HepG2 (cell line): ENCODE data around the gene MAD2L2. TPM values are rescaled to one million over a fixed set of nuclear protein-coding genes. Genes with fewer than 3 reads are reported as not detected.
A peak's percentile ranks its signal among the peaks of the same experiment; 100 is the strongest.

Source experiments
- ATAC-seq: fragments of 200-7000 bp; cut with Tn5 transposase; 3 replicates; pipeline ENCODE4 v1.9.1; 2020; ENCODE audit warnings: mild to moderate bottlenecking, moderate library complexity
- BruUV-seq: library from RNA; stranded (reverse); fragments of 400-500 nt; replicated peaks from 2 replicates; lab custom pipeline; 2021; lab: Mats Ljungman, UMichigan
- CTCF ChIA-PET: fragments of 300-600 bp; formaldehyde crosslinking; extraction: SDS; loops from one replicate; lab custom pipeline; 2021; ENCODE audit warnings: low total read pairs, inconsistent platforms, low intra/inter-chr PET ratio; lab: Yijun Ruan, JAX
- POLR2A ChIA-PET: fragments of 350-600 bp; sonication (Branson Sonifier 250); formaldehyde crosslinking; loops from one replicate; lab custom pipeline; 2020; ENCODE audit warnings: antibody characterized with exemption, inconsistent platforms; lab: Yijun Ruan, JAX
- DNase-seq: peaks from one replicate; pipeline ENCODE4 v3.0.0-alpha.2; 2015; ENCODE audit warnings: low spot score
- FAIRE-seq: peaks from 3 replicates; lab custom pipeline; 2011; peaks lifted over from hg19 to GRCh38; lab: Jason Lieb, UNC
- H2AFZ ChIP-seq: one replicate; pipeline ENCODE4 v1.6.1; 2011; ENCODE audit warnings: low read length, inconsistent platforms
- H3K27ac ChIP-seq: fragments of 300-600 bp; 3 replicates; pipeline ENCODE4 v1.8.0; 2011; ENCODE audit warnings: mixed run types, mild to moderate bottlenecking, mixed read lengths, low read length, inconsistent platforms; ENCODE audit not compliant: insufficient read depth; ENCODE audit errors: extremely low read length
- H3K27me3 ChIP-seq, 2 experiments: fragments of 200-600 bp in 1 of 2; 2 replicates in 1 of 2; 3 replicates in 1 of 2; pipeline versions ENCODE4 v1.6.0 to v1.8.0; 2011; ENCODE audit warnings: low read length in 2 of 2, mild to moderate bottlenecking in 2 of 2, moderate library complexity in 2 of 2, inconsistent platforms in 1 of 2; ENCODE audit not compliant: insufficient read depth in 2 of 2, control insufficient read depth in 1 of 2
- H3K36me3 ChIP-seq, 2 experiments: fragments of 200-600 bp in 1 of 2; replicated peaks in 1 of 2; 2 replicates in 1 of 2; 3 replicates in 1 of 2; pipeline versions ENCODE4 v1.5.1 to v1.8.0; 2011; ENCODE audit warnings: low read length in 2 of 2, inconsistent platforms in 1 of 2; ENCODE audit not compliant: insufficient read depth in 2 of 2, control insufficient read depth in 1 of 2
- H3K4me1 ChIP-seq: 2 replicates; pipeline ENCODE4 v1.5.1; 2012; ENCODE audit warnings: low read length, inconsistent platforms; ENCODE audit not compliant: insufficient read depth
- H3K4me2 ChIP-seq: 2 replicates; pipeline ENCODE4 v1.6.0; 2011; ENCODE audit warnings: low read depth, low read length, inconsistent platforms
- H3K4me3 ChIP-seq, 3 experiments: fragments of 200-600 bp in 1 of 3; sonication (generic), shearing (Covaris generic) in 1 of 3; replicated peaks in 1 of 3; 2 replicates each; pipeline ENCODE4 v1.5.1; 2011 to 2016; ENCODE audit warnings: low read length in 3 of 3, inconsistent platforms in 2 of 3, low read depth in 2 of 3, mild to moderate bottlenecking in 2 of 3, control low read depth in 1 of 3, mixed read lengths in 1 of 3; ENCODE audit not compliant: insufficient read depth in 1 of 3
- H3K79me2 ChIP-seq: one replicate; pipeline ENCODE4 v1.6.1; 2011; ENCODE audit warnings: low read length, inconsistent platforms; ENCODE audit not compliant: insufficient read depth
- H3K9ac ChIP-seq: 2 replicates; pipeline ENCODE4 v1.6.0; 2011; ENCODE audit warnings: mild to moderate bottlenecking, low read depth, low read length, inconsistent platforms; ENCODE audit not compliant: insufficient read depth
- H3K9me3 ChIP-seq: 2 replicates; pipeline ENCODE4 v1.5.1; 2012; ENCODE audit warnings: mild to moderate bottlenecking, low read length
- H4K20me1 ChIP-seq: 2 replicates; pipeline ENCODE4 v1.6.0; 2011; ENCODE audit warnings: inconsistent platforms, mild to moderate bottlenecking, low read length, moderate library complexity; ENCODE audit not compliant: insufficient read depth
- ELF4 ChIP-seq: sonication (generic); formaldehyde crosslinking; IDR thresholded peaks from 2 replicates; pipeline ENCODE4 v1.5.0; 2020; ENCODE audit warnings: missing genetic modification reagents, mild to moderate bottlenecking, moderate library complexity, borderline replicate concordance
- HNRNPL ChIP-seq: fragments of 200-400 bp; formaldehyde crosslinking; IDR thresholded peaks from 2 replicates; pipeline ENCODE4 v1.6.1; 2017; ENCODE audit warnings: mild to moderate bottlenecking, low read depth, low read length
- MTA1 ChIP-seq: sonication (generic); formaldehyde crosslinking; IDR thresholded peaks from 2 replicates; pipeline ENCODE4 v1.4.0; 2020; ENCODE audit warnings: missing genetic modification reagents, mild to moderate bottlenecking, borderline replicate concordance
- NFYB ChIP-seq: sonication (generic); formaldehyde crosslinking; IDR thresholded peaks from 2 replicates; pipeline ENCODE4 v1.4.0; 2020; ENCODE audit warnings: missing genetic modification reagents
- ZMYM4 ChIP-seq: sonication (generic); formaldehyde crosslinking; IDR thresholded peaks from 2 replicates; pipeline ENCODE4 v1.8.1; 2023; ENCODE audit warnings: mild to moderate bottlenecking, missing genetic modification reagents
- ZNF878 ChIP-seq: sonication (generic); formaldehyde crosslinking; IDR thresholded peaks from 2 replicates; pipeline ENCODE4 v1.8.1; 2023; ENCODE audit warnings: mild to moderate bottlenecking, missing genetic modification reagents, moderate library complexity
- WGBS: methylation state at CpG from one replicate; pipeline ENCODE4 v1.1.6; 2017; ENCODE audit warnings: low lambda C conversion rate; 5-methylcytosine and 5-hydroxymethylcytosine counted together
- in situ Hi-C: cut with HindIII; loops from 2 replicates; pipeline ENCODE4 v1.10.0; 2017; ENCODE audit warnings: low pct_unique_long_range_greater_than_20kb; ENCODE audit not compliant: extremely low pct_ligation_motif_present
- intact Hi-C: fragments of 100-400 bp; cut with micrococcal nuclease; formaldehyde crosslinking; loops from one replicate; pipeline ENCODE4 v1.10.0; 2022; ENCODE audit not compliant: unreplicated experiment
- polyA plus RNA-seq, 8 experiments: library from polyadenylated mRNA; depleted of rRNA in 3 of 8; stranded (reverse) in 7 of 8; unstranded in 1 of 8; fragments of >200 nt; fragmentation: Illumina TruSeq in 4 of 8; extraction: Trizol in 4 of 8; gene quantifications; 2 replicates each; pipeline versions ENCODE4 v1.2.1 to v1.2.3, GENCODE V29; 2011 to 2016; ENCODE audit warnings: low read depth in 4 of 8, missing spikeins in 1 of 8, mixed read lengths in 1 of 8; ENCODE audit not compliant: insufficient read depth in 1 of 8
- total RNA-seq, 5 experiments: library from RNA; depleted of rRNA; stranded (reverse); fragments of >200 nt; fragmentation: Illumina TruSeq; extraction: Trizol; gene quantifications; 2 replicates each; pipeline ENCODE4 v1.2.3, GENCODE V29; 2016; ENCODE audit warnings: low read depth in 1 of 5
- TF ChIP-seq, protein P1 (sequence below): sonication (generic); formaldehyde crosslinking; IDR thresholded peaks from 2 replicates; pipeline ENCODE4 v1.5.0; 2020; ENCODE audit warnings: missing genetic modification reagents

The MAD2L2 gene
- total and polyA plus RNA-seq, 2 of the 13 experiments (the other 11 are each of a cell fraction or from before 2014, with no cell fraction given) = 51.8 to 53.8 TPM

DNA sequence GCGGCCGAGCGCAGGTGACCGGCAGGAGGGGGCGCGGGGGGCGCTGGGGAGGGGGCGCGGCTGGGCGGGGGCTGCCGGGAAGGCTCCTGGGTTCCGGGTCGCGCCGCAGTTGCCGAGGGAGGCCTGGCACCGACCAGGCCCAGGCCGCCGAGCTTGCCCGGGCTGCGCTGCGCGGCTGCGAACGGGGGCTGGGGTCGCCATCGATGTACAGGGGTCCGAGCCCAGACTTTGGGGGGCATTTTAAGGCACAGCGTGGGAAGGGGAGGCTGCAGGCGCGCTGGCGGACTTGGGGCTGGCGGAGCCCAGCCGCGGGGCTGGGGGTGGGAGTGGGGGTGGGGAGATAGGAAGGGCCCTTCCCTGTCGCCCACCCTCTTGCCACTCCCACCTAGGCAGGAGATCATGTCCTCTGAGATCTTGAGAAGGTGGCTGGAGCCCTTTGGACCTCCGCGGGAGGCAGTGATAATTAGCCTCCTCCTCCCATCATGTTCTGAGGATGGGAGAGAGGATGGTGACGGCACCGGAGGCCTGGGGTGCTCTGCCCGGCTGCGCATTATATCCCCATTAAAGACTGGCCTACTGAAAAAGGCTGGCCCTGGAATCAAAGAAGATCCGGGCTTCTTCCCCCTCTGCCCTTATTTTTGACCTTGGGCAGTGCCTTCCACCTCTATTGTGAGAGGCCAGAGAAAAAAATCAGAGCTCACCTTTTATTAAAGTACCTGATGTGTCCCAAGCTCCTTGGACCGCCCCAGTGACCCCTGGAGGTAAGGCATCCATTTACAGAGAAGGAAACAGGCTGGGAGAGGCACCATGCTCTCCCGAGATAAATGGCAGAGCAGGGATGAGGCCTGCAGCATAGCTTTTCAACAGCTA, 25.8 kb downstream of the MAD2L2 start:
- Histone ChIP-seq H3K27ac (no peak overlapping the region), H3K27me3 (no peaks in the 10 kb centered on the region)
- POLR2A ChIA-PET = interaction anchor here (1.0 to 4.0 kb wide), 4 partner anchors 10 to 81 kb away, joined by 3 to 45 read pairs (median 5); partner anchors contain the start of genes AGTRAP and FBXO6
- BruUV-seq = no TSS peak
- TF ChIP-seq, protein P1, sequence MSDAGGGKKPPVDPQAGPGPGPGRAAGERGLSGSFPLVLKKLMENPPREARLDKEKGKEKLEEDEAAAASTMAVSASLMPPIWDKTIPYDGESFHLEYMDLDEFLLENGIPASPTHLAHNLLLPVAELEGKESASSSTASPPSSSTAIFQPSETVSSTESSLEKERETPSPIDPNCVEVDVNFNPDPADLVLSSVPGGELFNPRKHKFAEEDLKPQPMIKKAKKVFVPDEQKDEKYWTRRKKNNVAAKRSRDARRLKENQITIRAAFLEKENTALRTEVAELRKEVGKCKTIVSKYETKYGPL (CRISPR knock-in tag) = no peak
- TF ChIP-seq NFYB (CRISPR knock-in tag) (no peak), ZMYM4 (CRISPR knock-in tag) (no peak), ELF4 (CRISPR knock-in tag) (no peak), ZNF878 (no peak), MTA1 (CRISPR knock-in tag) (no peak), HNRNPL (no peak)
- TF ChIP-seq, all 625 proteins: peak for 0
- peak overlapping the region; percentile 65 to 89 (median 85) for H3K4me3 ChIP-seq
- H2AFZ ChIP-seq = no peak overlapping the region
- DNase-seq (no peak), FAIRE-seq (no peak), ATAC-seq (no peak)
- H3K79me2 ChIP-seq = peaks cover 20% of the 10 kb centered on the region
- H4K20me1 ChIP-seq = peaks cover 8% of the 10 kb centered on the region
- peak overlapping the region; percentile 65; the same call in 1 of the 2 replicates for H3K9ac ChIP-seq
- H3K9me3 ChIP-seq = no peaks in the 10 kb centered on the region
- intact Hi-C loops (loop anchor here (5.0 kb wide), 2 partner anchors 62 to 147 kb away; no protein-coding TSS in a partner anchor), in situ Hi-C loops (no loop called here)
- 31% methylated on average over 10 of the region's 45 CpGs for WGBS
- H3K36me3 ChIP-seq = peaks cover 3 to 16% of the 10 kb centered on the region in 2 experiments
- CTCF ChIA-PET = no interaction called here
- peaks cover 51% of the 10 kb centered on the region for H3K4me1 ChIP-seq
- H3K4me2 ChIP-seq = peak overlapping the region; percentile 88
